Astrocyte (in vitro differentiated cells and primary cell): ENCODE data around the gene RFTN2.

ENCODE experiments used
- CTCF ChIP-seq: IDR thresholded peaks from 2 replicates; pipeline ENCODE4 v1.5.1; 2011; ENCODE audit warnings: low read depth, mild to moderate bottlenecking, inconsistent platforms, low read length, moderate library complexity; ENCODE audit not compliant: insufficient read depth
- EZH2 ChIP-seq: IDR thresholded peaks from 2 replicates; pipeline ENCODE4 v1.6.1; 2012; ENCODE audit warnings: mild to moderate bottlenecking, low read length, inconsistent platforms; ENCODE audit not compliant: insufficient read depth

- TF ChIP-seq CTCF (no peak), EZH2 (no peak)
Observed at GRCh38 chr2:197675711-197676188, 363 bp upstream of the RFTN2 start.
